SK-N-MC (cell line): ENCODE measurements around the gene C1S.

Experiments
- EZH2 ChIP-seq: fragments of 200-600 bp; sonication (generic); IDR thresholded peaks from one replicate; pipeline ENCODE4 v1.6.1; 2017; ENCODE audit warnings: antibody characterized with exemption
- FOXP2 ChIP-seq: optimal IDR thresholded peaks from 2 replicates; pipeline ENCODE3; 2011; ENCODE audit warnings: mild to moderate bottlenecking, moderate library complexity; ENCODE audit not compliant: insufficient read depth; ENCODE audit errors: extremely low read length, control extremely low read depth
- POLR2AphosphoS5 ChIP-seq: IDR thresholded peaks from 2 replicates; pipeline ENCODE4 v1.6.1; 2012; ENCODE audit warnings: mild to moderate bottlenecking, low read depth, low read length, borderline replicate concordance

DNA sequence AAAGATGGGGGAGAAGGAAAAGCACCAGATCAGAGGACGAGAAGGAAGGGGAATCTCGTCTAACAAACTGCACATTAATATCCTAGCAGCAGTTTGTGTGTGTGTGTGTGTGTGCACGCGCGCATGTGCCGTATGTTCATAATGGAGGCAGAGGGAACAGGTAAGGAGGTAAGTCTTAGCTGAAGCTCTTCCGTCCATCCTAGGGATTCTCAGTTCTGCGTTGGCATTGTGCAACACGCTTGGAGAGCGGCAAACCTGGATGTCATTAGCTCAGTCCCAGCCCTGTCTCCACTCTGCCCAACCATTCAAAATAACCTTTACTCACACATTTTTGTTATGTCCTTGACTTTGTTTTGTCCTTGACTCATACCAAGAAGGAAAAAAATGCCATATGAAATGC lies 33.4 kb downstream of the C1S start:
- no peak for TF ChIP-seq EZH2
- TF ChIP-seq POLR2AphosphoS5: no peak
- no peak for TF ChIP-seq FOXP2
